Measurements from ENCODE around the gene PTPRN2.

PTPRN2 gene

DNA sequence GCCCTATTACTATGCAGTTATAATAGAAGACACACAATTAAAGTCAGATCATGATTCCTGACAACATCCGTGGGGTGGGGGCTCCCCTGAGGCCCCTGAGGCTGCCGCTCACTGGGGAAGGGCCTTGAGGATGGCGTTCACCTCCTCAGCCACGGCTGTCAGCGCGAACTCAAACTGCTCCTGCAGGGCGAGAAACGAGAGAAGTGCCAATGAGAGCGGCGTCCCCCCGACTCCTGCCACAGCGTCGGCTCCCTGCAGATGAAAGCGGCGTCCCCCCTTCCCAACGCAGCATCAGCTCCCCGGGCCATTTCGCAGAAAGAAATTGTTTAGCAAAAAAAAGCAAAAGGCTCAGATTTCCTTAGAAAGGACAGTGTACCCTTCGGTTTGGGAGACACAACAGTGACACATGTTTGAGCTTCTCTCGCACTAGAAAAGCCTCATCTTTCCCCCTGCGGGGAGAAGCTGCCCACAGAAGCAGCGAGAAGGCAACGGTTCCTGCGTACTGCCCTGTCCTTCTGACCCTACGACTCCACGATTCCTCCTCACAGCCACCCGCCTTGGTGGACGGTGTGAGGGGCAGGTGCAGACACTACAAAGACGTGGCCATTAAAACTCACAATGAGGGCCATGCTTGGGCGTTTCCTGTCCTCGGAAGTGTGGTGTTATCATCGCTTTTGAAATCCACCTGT is 1046.9 kb downstream of the PTPRN2 start:
- peak in 6 of 42 donors; percentile 0 to 32 (median 15) for DNase-seq
- intact Hi-C loops (cut with DNase I), result no loop called here

- intact Hi-C loops (cut with DNase I), result no loop called here
Observed at GRCh38 chr7:157540020-157540419, 1047.6 kb downstream of the PTPRN2 start.

DNA sequence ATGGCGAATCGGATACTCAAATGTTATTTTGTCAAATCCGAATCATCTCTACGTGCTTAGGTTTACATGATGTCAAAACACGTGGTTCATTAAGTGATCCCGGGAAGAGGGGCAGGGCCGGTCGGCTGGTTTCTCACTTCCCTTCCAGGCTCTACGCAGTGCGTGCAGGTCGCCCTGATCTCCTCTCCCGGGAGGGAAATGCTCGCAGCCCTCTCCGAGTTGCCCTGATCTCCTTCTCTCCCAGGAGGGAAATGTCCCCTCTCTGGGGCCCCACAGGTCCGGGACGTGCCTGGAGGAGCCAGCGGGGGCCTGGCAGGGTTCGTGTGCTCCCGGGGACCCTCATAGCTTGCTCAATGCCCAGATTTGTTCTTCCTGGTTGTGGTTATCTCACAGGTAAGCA is 1048.1 kb downstream of the PTPRN2 start:
- intact Hi-C loops (cut with DNase I), result no loop called here
- peak in 5 of 42 donors; percentile 0 to 26 (median 8) for DNase-seq

More at GRCh38 chr7:157540020-157540419, 1047.6 kb downstream of the PTPRN2 start:
- DNase-seq, result peak in 5 of 42 donors; percentile 1 to 33 (median 18)

- intact Hi-C loops (cut with DNase I), result no loop called here
- DNase-seq, result peak in 4 of 42 donors; percentile 1 to 3 (median 2)
Observed at GRCh38 chr7:157538735-157539134, 1048.9 kb downstream of the PTPRN2 start.

- intact Hi-C loops (cut with DNase I), result no loop called here
Observed at GRCh38 chr7:157538321-157538720, 1049.3 kb downstream of the PTPRN2 start.

DNA sequence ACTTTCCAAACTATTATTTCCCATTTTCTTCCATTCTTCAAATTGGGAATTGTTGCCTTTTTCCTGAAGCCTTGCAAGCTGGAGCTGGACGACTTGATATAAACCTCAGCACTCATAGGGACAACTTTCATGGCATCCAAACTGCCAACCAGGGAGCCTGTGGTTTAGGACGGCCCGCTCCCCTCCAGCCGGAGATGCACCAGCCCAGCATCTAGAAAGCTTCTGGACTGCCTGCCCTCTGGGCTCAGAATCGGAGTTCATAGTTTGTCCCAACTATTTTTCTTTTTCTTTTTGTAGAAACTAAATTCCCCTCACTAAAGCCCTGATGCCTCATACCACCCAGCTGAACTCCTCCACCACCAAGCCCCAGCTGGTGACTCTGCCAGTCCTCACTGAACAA is 1050.6 kb downstream of the PTPRN2 start:
- DNase-seq, result peak in 3 of 42 donors; percentile 1 to 2 (median 1)
- intact Hi-C loops (cut with DNase I), result no loop called here

More at GRCh38 chr7:157538321-157538720, 1049.3 kb downstream of the PTPRN2 start:
- no peak for DNase-seq

DNA sequence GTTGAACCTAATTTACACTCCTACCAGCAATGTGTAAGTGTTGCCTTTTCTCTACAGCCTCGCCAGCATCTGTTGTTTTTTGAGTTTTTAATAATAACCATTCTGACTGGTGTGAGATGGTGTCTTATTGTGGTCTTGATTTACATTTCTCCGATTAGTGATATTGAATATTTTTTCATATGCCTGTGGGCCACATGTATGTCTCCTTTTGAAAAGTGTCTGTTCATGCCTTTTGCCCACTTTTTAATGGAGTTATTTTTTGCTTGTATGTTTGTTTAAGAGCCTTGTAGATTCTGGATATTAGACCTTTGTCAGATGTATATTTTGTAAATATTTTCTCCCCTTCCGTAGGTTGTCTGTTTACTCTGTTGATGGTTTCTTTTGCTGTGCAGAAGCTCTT is 1055.6 kb downstream of the PTPRN2 start:
- no peak for DNase-seq
- intact Hi-C loops (cut with DNase I), result no loop called here

- DNase-seq, result peak in 15 of 42 donors; percentile 1 to 35 (median 7)
- intact Hi-C loops (cut with DNase I), result no loop called here
Observed at GRCh38 chr7:157529768-157530560, 1057.7 kb downstream of the PTPRN2 start.

- peak in 19 of 42 donors; percentile 0 to 33 (median 7) for DNase-seq
- intact Hi-C loops (cut with DNase I), result no loop called here
Observed at GRCh38 chr7:157528785-157529341, 1058.8 kb downstream of the PTPRN2 start.

DNA sequence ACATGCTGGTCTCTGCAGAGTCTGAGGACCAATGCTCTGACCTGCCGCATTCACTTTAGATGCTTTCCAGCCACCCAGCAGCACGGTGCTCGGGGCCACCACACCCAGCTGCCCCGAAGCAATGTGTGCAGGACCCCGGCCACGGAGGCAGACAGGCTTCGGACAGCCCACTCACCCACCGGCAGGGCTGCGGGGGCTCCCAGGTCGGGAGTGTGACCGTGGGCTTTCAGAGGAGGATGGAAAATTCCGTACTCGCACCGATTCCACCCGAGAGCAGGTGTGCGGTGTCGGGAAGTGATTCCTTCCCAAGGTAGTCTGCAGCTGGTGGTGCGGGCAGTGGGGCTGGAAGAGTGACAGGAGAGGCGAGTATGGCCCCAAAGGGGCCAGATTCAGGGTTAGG is 1059.9 kb downstream of the PTPRN2 start:
- DNase-seq, result peak in 11 of 42 donors; percentile 1 to 39 (median 11)

GRCh38 chr7:157526913-157527634 is 1060.5 kb downstream of the PTPRN2 start:
- DNase-seq, result peak in 11 of 42 donors; percentile 5 to 39 (median 15)
- intact Hi-C loops (cut with DNase I), result no loop called here

More for the DNA sequence above, 1059.9 kb downstream of the PTPRN2 start:
- intact Hi-C loops (cut with DNase I), result no loop called here

DNA sequence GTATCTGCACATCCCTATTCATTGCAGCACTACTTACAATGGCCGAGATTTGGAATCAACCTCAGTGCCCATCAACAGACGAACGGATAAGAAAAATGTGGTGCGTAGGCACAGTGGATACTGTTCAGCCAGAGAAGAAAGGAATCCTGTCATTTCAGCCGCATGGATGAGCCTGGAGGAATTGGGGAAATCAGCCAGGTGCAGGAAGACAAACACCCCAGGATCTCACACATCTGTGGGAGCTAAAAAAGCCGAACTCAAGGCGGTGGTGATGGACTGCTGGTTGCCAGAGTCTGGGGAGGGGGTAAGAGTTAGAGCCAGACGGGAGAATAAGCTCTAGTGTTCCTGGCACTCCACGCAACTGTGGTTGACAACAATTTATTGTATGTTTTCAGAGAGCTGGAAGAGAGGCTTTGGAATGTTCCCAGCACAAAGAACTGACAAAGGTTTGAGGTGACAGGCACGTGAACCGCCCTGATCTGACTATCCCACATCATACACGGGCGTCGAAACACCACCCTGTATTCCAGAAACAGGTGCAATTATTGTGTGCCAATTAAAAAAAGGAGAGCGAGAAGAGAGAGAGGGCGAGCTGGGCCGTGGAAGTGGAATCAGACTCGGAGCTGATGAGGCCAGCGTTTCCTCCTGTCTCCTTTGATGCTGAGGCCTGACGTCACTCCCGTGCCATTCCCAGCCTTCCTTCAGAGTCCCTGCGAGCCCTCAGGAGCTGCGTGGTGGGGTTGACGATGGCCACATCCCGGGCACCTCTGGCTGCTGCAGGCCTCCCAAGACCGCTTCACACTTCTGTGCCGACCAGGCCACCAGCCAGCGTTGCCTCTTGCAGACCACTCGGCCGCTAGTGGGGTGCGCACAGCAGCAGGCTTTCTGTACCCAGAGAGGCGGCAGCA is 1061.4 kb downstream of the PTPRN2 start:
- DNase-seq, result peak in 14 of 42 donors; percentile 2 to 44 (median 16)
- intact Hi-C loops (cut with DNase I), result no loop called here

DNA sequence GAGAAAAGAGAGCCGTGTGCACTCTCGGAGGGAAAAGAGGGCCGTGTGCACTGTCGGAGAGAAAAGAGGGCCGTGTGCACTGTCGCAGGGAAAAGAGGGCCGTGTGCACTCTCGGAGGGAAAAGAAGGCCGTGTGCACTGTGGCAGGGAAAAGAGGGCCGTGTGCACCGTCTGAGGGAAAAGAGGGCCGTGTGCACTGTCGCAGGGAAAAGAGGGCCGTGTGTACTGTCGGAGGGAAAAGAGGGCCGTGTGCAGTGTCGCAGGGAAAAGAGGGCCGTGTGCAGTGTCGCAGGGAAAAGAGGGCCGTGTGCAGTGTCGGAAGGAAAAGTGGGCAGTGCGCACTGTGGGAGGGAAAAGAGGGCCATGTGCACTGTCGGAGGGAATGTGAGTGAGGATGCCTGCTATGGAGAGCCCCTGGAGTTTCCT is 1062.1 kb downstream of the PTPRN2 start:
- DNase-seq, result no peak
- intact Hi-C loops (cut with DNase I), result no loop called here

DNA sequence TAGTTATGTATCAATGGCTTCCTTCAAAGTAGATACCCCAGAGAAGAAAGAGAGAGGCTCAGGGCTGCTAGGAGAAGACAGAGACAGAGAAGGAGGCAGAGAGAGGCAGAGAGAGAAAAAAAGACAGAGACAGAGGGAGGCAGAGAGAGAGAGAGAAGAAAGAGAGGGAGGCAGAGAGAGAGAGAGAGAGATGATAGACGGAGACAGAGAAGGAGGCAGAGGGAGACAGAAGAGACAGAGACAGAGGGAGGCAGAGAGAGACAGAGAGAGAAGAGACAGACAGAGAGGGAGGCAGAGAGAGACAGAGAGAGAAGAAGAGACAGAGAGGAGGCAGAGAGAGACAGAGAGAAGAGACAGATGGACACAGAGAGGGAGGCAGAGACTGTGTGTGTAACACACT is 1062.9 kb downstream of the PTPRN2 start:
- DNase-seq, result no peak
- intact Hi-C loops (cut with DNase I), result no loop called here

- intact Hi-C loops (cut with DNase I), result no loop called here
- DNase-seq, result peak in 8 of 42 donors; percentile 1 to 14 (median 9)
Observed at GRCh38 chr7:157523766-157524421, 1063.7 kb downstream of the PTPRN2 start.

DNA sequence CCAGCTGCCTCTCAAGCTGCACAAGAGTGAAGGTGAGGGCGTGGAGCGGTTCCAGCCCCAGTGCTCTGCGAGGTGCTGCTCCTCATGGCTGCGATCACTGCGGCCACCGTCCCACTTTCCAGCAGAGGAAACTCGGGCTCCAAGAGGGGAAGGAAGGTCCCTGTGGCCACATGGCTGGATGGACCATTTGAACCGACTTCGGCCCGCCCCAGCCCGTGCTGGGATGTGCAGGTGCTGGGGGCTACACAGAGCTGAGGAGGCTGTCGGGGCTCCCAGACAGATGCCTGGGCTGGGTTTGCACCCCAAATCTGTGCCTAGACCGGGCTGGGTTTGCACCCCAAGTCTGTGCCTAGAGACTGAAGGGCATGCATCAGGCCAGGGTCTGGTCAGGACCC is 1064.3 kb downstream of the PTPRN2 start:
- DNase-seq, result peak in 12 of 42 donors; percentile 0 to 39 (median 10)
- intact Hi-C loops (cut with DNase I), result no loop called here

- intact Hi-C loops (cut with DNase I), result no loop called here
- peak in 4 of 42 donors; percentile 2 to 34 (median 10) for DNase-seq
Observed at GRCh38 chr7:157522954-157523353, 1064.7 kb downstream of the PTPRN2 start.

Data from head of caudate nucleus (tissue), 42 donors.